Left colon (tissue), 2 donors: Measurements from ENCODE around the gene SOCS3. TPM values are rescaled to one million over a fixed set of nuclear protein-coding genes. Genes with fewer than 3 reads are reported as not detected.
A peak's percentile ranks its signal among the peaks of the same experiment; 100 is the strongest.

Source experiments
- ATAC-seq: fragments of 200-7000 bp; cut with Tn5 transposase; one replicate; pipeline ENCODE4 v1.9.1; 2020; ENCODE audit warnings: mild to moderate bottlenecking, moderate library complexity
- DNase-seq, 2 donors: peaks; one replicate each; pipeline ENCODE4 v3.0.0-alpha.2; 2020
- intact Hi-C, 2 donors: fragments of 100-400 bp; cut with DNase I in 1 of 2; cut with micrococcal nuclease in 1 of 2; formaldehyde crosslinking; loops; one replicate each; pipeline versions ENCODE4 v1.11.2 to v1.14.0; 2022; cut with DNase I, micrococcal nuclease
- long read RNA-seq: library from polyadenylated mRNA; unstranded; transcript quantifications from one replicate; pipeline ENCODE4 v2.0.0, GENCODE V29; 2021
- total RNA-seq, 2 donors: library from RNA; stranded (reverse); fragmentation: NEBNext Ultra II Directional; extraction: Animal tissue kit (Norgen Biotek cat#: 25700); gene quantifications; one replicate each; pipeline ENCODE4 v1.2.1, GENCODE V29; 2021
- donor health status: DM: no; HTN: no; CAD: no.
- donor health status: DM: yes; HTN: yes; CAD: no.

The SOCS3 gene, protein sequence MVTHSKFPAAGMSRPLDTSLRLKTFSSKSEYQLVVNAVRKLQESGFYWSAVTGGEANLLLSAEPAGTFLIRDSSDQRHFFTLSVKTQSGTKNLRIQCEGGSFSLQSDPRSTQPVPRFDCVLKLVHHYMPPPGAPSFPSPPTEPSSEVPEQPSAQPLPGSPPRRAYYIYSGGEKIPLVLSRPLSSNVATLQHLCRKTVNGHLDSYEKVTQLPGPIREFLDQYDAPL
- 10 to 100 TPM; 11.6 to 33.1 TPM for total RNA-seq
- long read RNA-seq, transcript SOCS3-201 (2 exons, 2,734 nt) = major isoform, 33 of 63 reads
- long read RNA-seq, partial matches to known transcripts = 0 of 63 reads
- long read RNA-seq, other reads (novel, unspliced or antisense) = 30 of 63 reads

DNA sequence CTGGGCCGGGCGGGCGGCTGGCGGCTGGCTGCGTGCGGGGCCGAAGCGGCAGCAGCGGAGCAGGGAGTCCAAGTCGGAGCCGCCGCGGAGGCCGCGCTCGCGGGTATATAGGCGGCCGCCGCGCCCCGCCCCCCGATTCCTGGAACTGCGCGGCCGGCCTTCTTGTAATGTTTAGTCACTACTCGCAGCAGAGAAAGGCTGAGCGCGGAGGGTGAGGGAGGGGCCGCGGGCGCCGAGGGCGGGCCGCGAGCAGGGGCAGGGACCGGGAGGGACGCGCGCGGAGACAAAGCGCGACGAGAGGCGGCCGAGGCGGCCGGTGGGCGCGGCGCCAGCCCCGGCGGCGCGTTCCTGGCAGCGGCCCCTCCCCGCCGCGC lies at the start of gene SOCS3:
Gene SOCS3, minus strand, starts transcription at position 81 of the 374 bp plus-strand sequence. CDS start 982 bp downstream, outside the sequence.
- ATAC-seq (peak; percentile 84), DNase-seq (peak; percentile 93 to 95)
- intact Hi-C loops = loop anchor here in 1 of 2 donors (5.0 kb wide), 1 partner anchor 62 kb away; no protein-coding TSS in a partner anchor

DNA sequence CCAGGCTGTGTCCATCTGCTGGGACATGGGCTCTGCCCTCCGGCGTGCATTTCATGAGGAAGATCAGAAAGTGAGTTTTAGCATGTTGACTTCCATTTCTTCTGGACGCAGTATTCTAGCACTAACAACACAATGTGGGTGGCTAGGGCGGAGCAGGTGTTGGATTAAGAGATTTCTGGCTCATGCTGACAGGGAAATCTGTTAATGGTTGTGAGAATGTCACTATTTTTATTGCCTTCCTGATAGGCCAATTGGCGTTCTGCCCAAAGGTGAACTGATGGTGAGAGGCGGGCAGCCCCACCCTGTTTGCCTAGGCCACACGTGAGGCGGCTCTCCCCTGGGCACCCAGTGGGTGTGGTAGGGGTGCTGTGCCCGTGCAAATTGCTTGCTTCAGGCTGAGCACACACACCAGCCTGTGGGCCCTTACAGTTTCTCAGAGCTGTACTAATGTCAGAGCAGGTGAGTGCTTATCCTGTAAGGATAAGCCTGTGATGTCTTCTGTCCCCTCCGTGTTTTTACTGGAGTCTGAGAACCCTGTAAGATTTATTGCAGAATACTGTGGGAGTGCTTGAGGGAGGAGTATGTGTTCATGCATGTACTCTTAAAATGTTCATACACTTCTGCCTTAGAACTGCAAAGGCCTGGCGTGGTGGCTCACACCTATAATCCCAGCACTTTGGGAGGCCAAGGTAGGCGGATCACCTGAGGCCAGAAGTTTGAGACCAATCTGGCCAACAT lies 49.5 kb upstream of the SOCS3 start:
- peak; percentile 81 for ATAC-seq
- intact Hi-C loops = no loop called here

DNA sequence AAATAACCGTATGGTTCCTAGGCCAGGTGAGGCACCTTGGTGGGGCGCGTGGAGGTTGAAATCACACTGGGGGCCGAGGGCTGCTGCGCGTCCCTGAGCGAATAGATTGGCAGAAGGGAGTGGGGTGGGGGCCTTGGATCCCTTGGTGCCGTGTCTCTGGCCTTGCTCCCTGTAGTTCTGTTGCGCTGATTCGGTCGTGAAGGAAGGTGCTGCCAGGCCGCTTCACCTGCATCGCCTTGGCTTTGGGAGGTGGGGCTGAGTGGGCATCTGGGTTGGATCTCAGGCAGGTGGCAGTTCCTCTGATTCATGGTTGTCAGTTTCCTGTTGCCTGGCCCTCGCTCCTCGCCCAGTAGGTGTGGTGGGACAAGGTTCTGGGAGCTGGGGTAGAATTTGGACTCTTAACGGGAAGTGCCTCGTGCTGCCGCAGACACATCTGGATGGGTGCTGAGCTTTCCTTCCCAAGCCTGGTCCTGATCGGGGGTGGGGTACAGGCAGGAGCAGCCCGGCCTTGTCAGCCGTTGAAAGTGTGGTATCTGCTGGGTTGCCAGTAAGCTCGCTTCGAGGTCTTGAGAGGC lies 48.7 kb upstream of the SOCS3 start:
- intact Hi-C loops = no loop called here
- ATAC-seq (peak; percentile 68), DNase-seq (peak; percentile 70 to 88)

More for the DNA sequence above, 49.5 kb upstream of the SOCS3 start:
- peak; percentile 89 to 95 for DNase-seq

DNA sequence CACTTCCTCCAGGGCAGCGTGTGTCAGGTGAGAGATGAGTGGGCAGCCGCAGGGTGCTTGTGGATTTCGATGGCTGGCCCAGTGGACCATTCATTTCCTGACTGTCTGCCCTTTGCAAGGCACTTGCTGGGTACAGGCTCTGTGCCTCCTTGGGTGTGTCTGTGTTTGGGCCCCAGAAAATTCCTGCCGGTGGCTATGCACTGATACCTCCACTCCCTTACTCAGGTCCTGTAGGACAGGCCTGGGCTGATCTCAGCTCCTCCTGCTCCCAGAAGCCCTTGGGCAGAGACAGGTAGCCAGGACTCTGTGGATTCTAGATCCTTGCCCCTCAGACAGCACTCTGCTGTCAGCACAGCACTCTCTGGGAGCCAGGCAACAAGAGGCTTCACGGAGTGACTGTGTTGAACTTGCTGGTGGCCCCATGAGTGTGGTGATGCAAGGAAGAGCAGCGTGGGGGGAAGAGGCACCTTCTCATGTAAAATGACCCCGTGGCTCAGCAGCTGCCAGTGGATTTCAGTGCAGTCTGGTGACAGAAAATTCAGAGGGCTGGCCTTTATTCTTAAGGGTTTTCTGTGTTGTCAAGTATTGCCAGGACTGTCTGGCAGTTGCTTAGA lies 47.6 kb upstream of the SOCS3 start:
- intact Hi-C loops = no loop called here
- ATAC-seq (no peak), DNase-seq (no peak)

DNA sequence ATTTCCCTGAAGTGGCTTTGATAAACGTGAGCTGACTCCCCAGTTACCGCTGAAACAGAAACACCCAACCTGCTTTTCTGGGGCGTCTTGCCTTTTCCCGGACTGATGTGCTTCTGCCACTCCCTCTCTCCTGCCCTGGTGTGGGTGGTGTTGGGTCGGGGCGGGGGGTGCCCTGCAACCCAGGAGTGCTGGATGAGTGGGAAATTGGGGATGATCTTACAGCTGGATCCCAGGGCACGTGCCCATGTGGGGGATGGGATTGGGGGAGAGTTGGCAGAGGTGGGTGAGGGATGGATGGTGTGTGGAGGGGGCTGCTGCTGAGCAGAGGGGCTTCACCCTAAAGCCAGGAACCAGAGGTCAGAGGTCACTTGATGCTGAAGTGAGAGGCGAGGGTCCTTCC lies 47.0 kb upstream of the SOCS3 start:
- intact Hi-C loops = no loop called here
- no peak for ATAC-seq
- DNase-seq = no peak

DNA sequence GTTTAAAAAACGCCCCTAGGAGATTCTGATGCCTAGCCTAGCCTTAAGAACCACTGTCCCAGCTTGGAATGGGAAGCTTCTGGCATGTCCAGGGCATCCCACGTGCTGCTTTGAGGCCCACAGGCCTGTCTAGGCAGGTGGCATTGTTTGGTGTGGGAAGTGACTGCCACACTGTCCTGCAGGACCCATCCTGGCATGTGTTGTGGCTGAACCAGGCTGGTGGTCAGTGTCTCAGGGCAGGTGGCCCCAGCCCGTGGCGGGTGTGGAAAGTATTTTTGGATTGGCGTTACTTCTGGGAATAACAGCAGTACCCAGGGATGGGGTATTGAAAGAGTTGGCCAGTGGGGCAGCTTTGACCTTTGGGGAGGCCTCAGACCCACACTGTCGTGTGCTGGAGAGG lies 46.5 kb upstream of the SOCS3 start:
- intact Hi-C loops = no loop called here
- DNase-seq (no peak), ATAC-seq (no peak)

DNA sequence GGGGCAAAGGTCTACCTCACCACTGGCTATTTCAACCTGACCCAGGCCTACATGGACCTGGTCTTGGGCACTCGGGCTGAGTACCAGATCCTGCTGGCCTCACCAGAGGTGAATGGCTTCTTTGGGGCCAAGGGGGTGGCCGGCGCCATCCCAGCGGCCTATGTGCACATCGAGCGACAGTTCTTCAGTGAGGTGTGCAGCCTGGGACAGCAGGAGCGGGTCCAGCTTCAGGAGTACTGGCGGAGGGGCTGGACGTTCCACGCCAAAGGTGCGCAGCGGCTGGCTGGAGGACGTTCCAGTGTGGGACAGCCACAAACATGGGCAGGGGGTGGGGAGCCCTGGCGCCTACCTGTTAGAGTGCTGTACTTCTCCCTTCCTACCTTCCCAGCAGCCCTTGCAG lies 43.9 kb upstream of the SOCS3 start:
- intact Hi-C loops = no loop called here
- no peak for ATAC-seq
- no peak for DNase-seq

DNA sequence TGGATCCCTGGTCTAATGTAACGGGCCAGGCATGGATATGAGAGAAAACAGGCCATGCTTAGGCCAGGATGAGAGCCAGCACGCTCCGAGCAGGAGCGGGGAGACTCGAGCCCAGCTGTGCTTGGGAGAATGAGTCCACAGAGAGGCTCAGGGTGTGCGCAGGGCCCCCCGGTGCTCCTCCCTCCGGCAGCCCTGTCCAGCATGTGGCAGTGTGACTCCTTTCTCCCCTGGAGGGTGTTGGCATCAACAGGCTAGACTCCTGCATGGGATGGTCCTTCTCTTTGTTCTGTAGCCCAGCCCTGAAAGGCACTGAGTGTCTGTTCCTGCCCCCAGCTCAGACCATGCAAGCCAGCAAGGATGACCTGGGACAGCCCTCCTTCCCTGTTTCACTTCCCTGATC lies 42.0 kb upstream of the SOCS3 start:
- intact Hi-C loops = no loop called here
- DNase-seq (no peak), ATAC-seq (peak; percentile 11)

DNA sequence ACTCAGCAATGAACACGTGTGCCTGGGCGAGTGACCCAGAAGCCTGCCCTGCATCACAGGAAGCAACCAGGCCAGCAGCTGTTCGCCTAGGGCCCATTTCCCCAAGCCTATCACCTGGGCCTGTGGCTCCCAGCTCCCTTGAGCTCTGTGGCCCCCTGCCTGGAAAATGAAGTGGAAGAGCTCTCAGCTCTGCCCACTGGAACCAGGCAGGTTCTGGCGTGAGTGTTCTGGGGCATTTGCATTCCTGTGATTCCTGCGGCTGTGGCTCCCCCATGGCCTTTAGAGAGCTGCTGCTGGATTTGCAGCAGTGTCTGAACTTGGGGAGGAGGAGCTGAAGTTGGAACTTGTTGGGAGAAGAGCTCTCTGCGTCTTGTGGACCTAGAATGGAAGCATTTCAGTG lies 41.4 kb upstream of the SOCS3 start:
- no peak for ATAC-seq
- intact Hi-C loops = no loop called here
- DNase-seq = no peak

DNA sequence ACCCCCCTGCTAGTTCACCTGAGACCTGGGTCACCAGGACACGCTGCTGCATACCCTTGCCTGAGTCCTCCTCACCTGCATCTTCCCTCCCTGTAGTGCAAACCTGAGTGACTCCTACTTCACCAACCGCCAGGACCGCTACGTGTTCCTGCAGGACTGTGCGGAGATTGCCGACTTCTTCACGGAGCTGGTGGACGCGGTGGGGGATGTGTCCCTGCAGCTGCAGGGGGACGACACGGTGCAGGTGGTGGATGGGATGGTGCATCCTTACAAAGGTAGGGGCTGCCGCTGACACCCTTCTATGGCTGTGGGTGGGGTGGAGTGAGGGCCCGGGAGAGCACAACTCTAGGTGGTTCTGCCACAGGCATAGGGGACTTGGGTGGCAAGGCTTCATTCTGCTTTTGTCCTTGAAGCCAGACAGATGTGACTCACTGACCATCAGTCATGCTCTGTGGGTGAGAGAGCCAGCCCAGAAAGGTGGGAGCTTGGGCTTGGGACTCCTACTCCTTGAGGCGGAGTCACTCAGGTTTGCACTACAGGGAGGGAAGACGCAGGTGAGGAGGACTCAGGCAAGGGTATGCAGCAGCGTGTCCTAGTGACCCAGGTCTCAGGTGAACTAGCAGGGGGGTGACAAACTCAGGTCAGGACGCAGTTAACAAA lies 40.8 kb upstream of the SOCS3 start:
- intact Hi-C loops = no loop called here
- ATAC-seq (no peak), DNase-seq (no peak)

DNA sequence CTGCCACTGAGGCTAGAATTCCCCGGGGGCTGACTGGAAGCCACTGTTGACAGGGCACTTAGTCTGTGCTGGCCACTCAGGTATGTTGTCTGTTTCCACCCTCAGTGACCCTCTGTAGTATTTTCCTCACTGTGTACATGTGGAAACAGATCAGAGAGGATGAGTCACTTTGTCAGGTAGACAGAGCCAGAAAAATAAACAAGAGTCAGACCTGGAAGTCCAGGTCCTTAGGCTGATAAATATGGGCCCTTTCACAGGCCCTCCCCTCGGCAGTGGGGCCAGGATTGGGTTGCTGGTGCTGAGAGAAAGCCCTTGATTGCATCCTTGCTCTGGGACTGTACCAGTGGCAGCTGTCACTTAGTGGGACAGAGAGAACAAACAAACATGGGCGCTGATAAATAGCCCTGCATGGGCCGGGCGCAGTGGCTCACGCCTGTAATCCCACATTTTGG lies 39.8 kb upstream of the SOCS3 start:
- intact Hi-C loops = no loop called here
- no peak for ATAC-seq
- no peak for DNase-seq

DNA sequence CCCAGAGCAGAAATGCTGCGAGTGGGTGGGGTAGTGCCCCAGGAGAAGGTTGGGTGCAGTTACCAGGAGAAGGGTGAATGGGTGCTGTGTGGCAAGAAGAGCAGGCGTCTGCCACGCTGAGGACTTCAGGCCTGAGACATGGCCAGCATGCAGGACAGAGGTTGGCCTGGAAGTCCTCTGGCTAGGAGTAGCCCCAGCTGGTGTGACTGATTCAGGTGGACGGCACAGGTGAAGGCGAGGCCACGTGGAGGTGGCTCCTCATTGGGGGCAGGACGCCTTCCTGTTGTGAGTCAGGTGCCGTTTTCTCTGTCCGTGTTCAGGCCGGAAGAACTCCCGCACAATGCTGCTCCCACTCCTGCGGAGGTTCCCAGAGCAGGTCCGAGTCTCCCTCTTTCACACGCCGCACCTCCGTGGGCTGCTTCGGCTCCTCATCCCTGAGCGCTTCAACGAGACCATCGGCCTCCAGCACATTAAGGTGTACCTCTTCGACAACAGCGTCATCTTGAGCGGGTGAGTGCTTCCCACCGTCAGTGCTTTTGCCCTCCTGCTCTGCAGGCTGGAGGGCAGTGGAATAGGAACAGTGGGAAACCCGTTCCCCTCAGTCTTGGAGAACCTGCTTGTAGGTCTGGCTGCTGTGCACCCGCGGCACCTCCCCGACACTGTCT lies 39.3 kb upstream of the SOCS3 start:
- intact Hi-C loops = no loop called here
- no peak for ATAC-seq
- DNase-seq = no peak

DNA sequence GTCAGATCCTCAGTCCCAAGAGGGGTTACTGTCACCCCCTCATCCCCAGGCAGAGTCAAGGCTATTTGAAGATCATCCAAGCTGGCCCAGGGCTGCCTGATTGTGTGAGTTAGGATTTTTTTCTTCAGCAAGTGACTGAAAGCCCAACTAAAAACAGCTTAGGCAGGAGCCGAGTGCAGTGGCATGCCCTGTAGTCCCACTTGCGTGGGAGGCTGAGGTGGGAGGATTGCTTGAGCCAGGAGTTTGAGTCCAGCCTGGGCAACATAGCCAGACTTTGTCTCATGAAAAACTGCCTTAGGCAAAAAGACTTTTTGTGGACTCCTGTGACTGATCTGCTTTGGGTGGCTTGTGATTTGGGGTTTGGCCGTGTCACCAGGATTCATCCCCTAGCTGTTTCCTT lies 38.5 kb upstream of the SOCS3 start:
- intact Hi-C loops = no loop called here
- DNase-seq (no peak), ATAC-seq (no peak)

DNA sequence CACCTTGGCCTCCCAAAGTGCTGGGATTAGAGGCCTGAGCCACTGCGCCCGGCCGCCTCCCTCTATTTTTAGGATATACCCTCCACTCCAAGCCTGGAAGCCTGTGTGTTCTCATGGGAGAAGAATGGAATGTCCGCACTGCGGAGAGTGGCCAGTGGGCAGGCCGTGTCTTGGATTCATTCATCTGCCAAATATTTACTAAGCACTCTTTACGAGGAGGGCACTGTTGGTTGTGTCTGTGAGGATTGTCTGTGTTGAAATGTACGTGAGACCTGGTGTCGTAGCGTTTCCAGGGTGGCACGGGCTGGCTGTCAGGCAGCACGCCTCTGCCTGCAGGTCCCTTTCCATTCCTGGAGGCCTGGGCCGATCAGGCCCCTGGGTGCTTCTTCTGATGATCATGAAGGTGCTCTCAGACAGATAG lies 37.8 kb upstream of the SOCS3 start:
- intact Hi-C loops = no loop called here
- ATAC-seq (no peak), DNase-seq (no peak)

DNA sequence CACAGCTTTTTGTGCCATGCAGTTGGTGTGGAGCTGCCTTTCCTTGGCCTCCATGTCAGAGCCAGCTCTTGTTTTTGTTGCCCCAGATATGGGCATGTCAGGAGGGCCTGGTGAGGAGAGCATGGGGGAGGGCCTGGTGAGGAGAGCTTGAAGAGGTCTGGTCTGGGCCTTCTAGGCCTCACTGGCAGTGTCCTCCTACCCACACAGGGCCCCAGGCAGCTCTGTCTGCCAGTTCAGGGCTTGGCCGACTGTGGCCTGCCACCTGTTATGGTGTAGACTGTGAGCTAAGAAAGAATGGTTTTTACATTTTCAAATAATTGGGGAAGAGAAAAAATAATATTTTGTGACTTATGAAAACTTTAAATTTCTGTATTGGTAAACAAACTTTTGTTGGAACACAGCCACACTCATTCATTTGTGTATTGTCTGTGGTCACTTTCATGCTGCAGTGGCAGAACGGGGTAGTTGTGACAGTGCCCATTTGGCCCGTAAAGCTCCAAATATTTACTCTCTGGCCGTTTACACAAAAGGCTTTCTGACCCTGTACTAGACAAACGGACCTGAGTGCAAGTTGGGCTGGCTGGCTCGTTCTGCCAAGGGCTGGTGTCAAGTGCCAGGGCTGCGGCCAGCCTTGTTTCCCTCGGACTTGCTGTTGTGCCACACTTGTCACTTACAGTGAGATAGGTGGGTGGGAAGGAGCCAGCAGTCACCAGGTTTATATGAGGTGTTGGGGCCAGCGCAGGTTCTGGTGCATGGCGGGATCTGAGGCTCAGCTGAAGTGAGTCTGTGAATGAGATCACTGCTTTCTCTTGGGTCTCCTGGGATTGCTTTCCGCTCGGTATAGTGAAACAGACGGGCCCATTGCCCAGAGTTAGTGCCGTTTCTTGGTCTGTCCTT lies 36.8 kb upstream of the SOCS3 start:
- DNase-seq (no peak), ATAC-seq (no peak)
- intact Hi-C loops = no loop called here

DNA sequence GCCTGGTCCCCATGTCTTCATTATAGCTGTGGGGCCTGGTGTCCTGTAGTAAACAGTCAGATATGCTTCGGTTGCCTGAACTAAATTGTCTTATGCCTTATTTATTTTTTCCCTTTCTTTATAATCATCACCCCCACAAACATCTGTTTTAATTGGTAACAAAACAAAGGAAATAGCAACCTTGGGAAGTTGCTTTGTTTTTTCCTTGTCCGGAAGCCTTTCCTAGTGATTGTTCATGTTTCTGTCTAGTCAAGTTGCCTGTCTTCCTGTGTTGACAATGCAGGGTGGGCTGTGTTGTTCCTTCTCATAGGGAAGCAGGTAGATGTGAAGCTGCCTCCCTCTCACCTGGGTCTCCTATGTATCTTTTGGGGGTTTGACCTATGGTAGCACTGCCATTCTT lies 35.3 kb upstream of the SOCS3 start:
- no peak for ATAC-seq
- intact Hi-C loops = no loop called here
- no peak for DNase-seq

DNA sequence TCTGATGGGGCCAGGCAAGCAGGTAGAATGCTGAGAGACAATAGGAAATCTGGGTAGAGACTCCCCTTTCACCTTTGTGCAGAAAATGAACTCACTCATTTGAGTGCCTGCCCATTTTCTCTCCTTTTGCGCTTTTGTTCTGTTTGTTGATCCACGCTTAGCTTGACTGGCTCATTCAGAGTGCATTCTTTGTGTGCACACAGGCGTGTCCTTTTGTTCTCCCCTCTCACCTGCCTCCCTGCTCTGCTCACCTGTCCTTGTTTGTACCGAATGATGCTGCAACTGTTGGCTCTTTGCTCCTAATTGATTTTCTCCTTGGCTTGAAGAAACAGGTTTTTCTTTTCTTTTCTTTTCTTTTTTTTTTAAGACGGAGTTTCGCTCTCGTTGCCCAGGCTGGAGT lies 34.3 kb upstream of the SOCS3 start:
- DNase-seq (no peak), ATAC-seq (peak; percentile 43)
- intact Hi-C loops = no loop called here

DNA sequence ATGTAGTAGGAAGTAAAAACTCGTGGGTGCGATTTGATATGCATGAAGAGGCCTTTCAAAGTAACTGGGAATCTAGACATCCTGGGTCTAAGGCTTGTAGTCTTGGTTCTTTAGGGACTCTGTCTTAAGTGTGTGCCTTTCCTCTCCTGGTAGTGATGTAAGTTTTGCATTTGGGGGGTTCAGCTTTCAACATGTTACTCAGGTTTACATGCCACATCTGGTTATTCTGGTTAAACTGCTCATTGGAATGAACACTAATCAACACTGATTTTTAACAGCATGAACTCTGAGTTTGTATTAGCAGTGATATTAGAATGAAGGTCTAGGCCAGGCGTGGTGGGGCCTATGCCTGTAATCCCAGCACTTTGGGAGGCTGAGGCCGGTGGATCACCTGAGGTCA lies 33.7 kb upstream of the SOCS3 start:
- intact Hi-C loops = no loop called here
- DNase-seq (no peak), ATAC-seq (no peak)
